Measurements from ENCODE around the gene SRSF3. TPM values are rescaled to one million over a fixed set of nuclear protein-coding genes. Genes with fewer than 3 reads are reported as not detected.

SRSF3 gene
- 115 and 135 TPM in 2 replicates for total RNA-seq
- polyA plus RNA-seq = 190 and 192 TPM in 2 replicates

DNA sequence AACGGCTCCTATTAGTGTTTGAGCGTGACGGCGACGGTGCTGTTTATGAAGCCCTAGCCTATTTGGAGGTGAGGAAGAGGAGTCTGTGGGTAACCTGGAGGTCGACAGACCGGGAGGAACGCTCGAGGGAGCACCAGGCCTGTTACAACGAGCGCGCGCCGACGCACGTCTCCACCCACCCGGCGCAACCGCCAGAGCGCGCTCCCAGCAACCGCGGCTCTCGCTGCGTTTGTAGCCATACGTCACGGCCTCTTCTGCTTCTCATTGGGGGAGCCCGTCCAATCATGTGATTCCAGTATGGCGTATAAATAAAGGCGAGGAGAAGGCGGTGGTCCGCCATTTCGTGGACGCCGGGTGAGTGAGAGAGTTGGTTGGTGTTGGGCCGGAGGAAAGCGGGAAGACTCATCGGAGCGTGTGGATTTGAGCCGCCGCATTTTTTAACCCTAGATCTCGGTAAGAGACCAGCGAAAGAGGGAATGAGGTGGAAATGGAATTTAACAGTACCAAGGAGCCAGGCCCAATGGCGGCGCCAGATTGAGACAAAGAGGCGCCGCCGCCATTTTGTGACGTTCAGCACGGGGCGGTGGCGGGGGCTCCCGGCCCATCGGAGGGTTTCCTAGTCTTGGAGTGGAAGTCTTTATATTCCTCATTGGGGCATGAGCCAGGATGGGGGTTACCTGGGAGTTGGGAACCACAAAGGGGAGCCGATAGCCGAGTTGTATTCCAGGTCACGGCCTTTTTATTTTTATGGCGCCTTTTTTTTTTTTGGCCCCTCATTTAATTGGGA, at the start of gene SRSF3:
Gene SRSF3 (plus strand): TSS at position 334 of the 787 bp plus-strand sequence. CDS start 2,401 bp downstream, outside the sequence.
- under 1% methylated on average over 58 of the region's 58 CpGs for WGBS (ENCODE audit: low lambda C conversion rate, missing lambda C conversion rate)
- Histone ChIP-seq H3K27ac (peak within 1 kb of the TSS; percentile 98), H3K4me1 (ENCODE audit: insufficient read depth) (peaks cover 28% of the 10 kb centered on the region), H3K9me2 (replicated peaks; ENCODE audit: insufficient read depth) (no peaks in the 10 kb centered on the region), H3K9me3 (ENCODE audit: low read depth) (no peaks in the 10 kb centered on the region), H4K20me1 (ENCODE audit: insufficient read depth, poor library complexity, severe bottlenecking) (peaks cover 46% of the 10 kb centered on the region), H3K36me3 (replicated peaks; ENCODE audit: insufficient read depth, low read depth) (no peaks in the 10 kb centered on the region), H3K4me3 (peak within 1 kb of the TSS; percentile 92), H3K27me3 (no peaks in the 10 kb centered on the region), H2AFZ (peak within 1 kb of the TSS; percentile 76), H3K4me2 (peak within 1 kb of the TSS; percentile 94), H3K79me2 (peaks cover 54% of the 10 kb centered on the region)
- peak; percentile 99 for DNase-seq (ENCODE audit: low spot score)
- no peak for TF ChIP-seq EZH2 (IDR thresholded peaks at IDR 0.05; ENCODE audit: borderline replicate concordance)
- TF ChIP-seq, protein P1, sequence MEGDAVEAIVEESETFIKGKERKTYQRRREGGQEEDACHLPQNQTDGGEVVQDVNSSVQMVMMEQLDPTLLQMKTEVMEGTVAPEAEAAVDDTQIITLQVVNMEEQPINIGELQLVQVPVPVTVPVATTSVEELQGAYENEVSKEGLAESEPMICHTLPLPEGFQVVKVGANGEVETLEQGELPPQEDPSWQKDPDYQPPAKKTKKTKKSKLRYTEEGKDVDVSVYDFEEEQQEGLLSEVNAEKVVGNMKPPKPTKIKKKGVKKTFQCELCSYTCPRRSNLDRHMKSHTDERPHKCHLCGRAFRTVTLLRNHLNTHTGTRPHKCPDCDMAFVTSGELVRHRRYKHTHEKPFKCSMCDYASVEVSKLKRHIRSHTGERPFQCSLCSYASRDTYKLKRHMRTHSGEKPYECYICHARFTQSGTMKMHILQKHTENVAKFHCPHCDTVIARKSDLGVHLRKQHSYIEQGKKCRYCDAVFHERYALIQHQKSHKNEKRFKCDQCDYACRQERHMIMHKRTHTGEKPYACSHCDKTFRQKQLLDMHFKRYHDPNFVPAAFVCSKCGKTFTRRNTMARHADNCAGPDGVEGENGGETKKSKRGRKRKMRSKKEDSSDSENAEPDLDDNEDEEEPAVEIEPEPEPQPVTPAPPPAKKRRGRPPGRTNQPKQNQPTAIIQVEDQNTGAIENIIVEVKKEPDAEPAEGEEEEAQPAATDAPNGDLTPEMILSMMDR (IDR thresholded peaks at IDR 0.05; ENCODE audit: poor library complexity) = peak; percentile 36

GRCh38 chr6:36545767-36546307, 48.3 kb upstream of the SRSF3 start:
- Histone ChIP-seq H3K4me3 (peak overlapping the region; percentile 83), H3K4me1 (ENCODE audit: insufficient read depth) (peaks cover 25% of the 10 kb centered on the region), H4K20me1 (ENCODE audit: insufficient read depth, poor library complexity, severe bottlenecking) (peaks cover 14% of the 10 kb centered on the region), H3K9me2 (replicated peaks; ENCODE audit: insufficient read depth) (no peaks in the 10 kb centered on the region), H3K9me3 (ENCODE audit: low read depth) (no peaks in the 10 kb centered on the region), H2AFZ (peak overlapping the region; percentile 89), H3K27me3 (no peaks in the 10 kb centered on the region), H3K36me3 (replicated peaks; ENCODE audit: insufficient read depth, low read depth) (no peaks in the 10 kb centered on the region), H3K4me2 (peak overlapping the region; percentile 82), H3K79me2 (peaks cover 62% of the 10 kb centered on the region), H3K27ac (peak overlapping the region; percentile 97)
- no peak for DNase-seq (ENCODE audit: low spot score)
- TF ChIP-seq, protein P1 (IDR thresholded peaks at IDR 0.05; ENCODE audit: poor library complexity) = no peak
- TF ChIP-seq EZH2phosphoT487 (IDR thresholded peaks at IDR 0.05; ENCODE audit: low read depth, severe bottlenecking, unreplicated experiment) = no peak
- 36% methylated on average over 3 of the region's 3 CpGs for whole genome bisulfite sequencing (ENCODE audit: low lambda C conversion rate, missing lambda C conversion rate)

GRCh38 chr6:36546308-36546919, 47.7 kb upstream of the SRSF3 start:
- Histone ChIP-seq H3K9me3 (ENCODE audit: low read depth) (no peaks in the 10 kb centered on the region), H3K27ac (peak overlapping the region; percentile 97), H3K4me1 (ENCODE audit: insufficient read depth) (peaks cover 25% of the 10 kb centered on the region), H4K20me1 (ENCODE audit: insufficient read depth, poor library complexity, severe bottlenecking) (peaks cover 14% of the 10 kb centered on the region), H3K4me3 (peak overlapping the region; percentile 83), H3K79me2 (peaks cover 56% of the 10 kb centered on the region), H3K4me2 (peak overlapping the region; percentile 82), H3K36me3 (replicated peaks; ENCODE audit: insufficient read depth, low read depth) (no peaks in the 10 kb centered on the region), H3K27me3 (no peaks in the 10 kb centered on the region), H2AFZ (peak overlapping the region; percentile 89), H3K9me2 (replicated peaks; ENCODE audit: insufficient read depth) (no peaks in the 10 kb centered on the region)
- WGBS (ENCODE audit: low lambda C conversion rate, missing lambda C conversion rate) = 2% methylated on average over 15 of the region's 15 CpGs
- TF ChIP-seq EZH2phosphoT487 (IDR thresholded peaks at IDR 0.05; ENCODE audit: low read depth, severe bottlenecking, unreplicated experiment) (no peak), EZH2 (IDR thresholded peaks at IDR 0.05; ENCODE audit: borderline replicate concordance) (no peak)
- TF ChIP-seq, protein P1 (IDR thresholded peaks at IDR 0.05; ENCODE audit: poor library complexity) = no peak
- peak; percentile 33 for DNase-seq (ENCODE audit: low spot score)

Measured in hepatocyte (in vitro differentiated cells).